WTC11 (cell line): ENCODE results near the gene RPTOR. TPM values are rescaled to one million over a fixed set of nuclear protein-coding genes. Genes with fewer than 3 reads are reported as not detected.
A peak's percentile ranks its signal among the peaks of the same experiment; 100 is the strongest.

ENCODE experiments used
- ATAC-seq: fragments of 200-7000 bp; cut with Tn5 transposase; 2 replicates; pipeline ENCODE4 v1.10.0; 2021; ENCODE audit warnings: mild to moderate bottlenecking, moderate library complexity
- CTCF ChIA-PET: fragments of 300-600 bp; sonication (Branson Sonifier 250); formaldehyde crosslinking; loops from one replicate; lab custom pipeline; 2021; ENCODE audit warnings: antibody characterized with exemption; lab: Charles Lee
- POLR2A ChIA-PET: fragments of 350-600 bp; sonication (Branson Sonifier 250); formaldehyde crosslinking; loops from one replicate; lab custom pipeline; 2021; ENCODE audit warnings: antibody characterized with exemption; lab: Charles Lee
- DNase-seq: peaks from one replicate; pipeline ENCODE4 v3.0.0; 2021; ENCODE audit warnings: low spot score
- H3K27ac Mint-ChIP-seq: 2 replicates; pipeline ENCODE4 v1.8.0; 2021; ENCODE audit warnings: mixed read lengths
- H3K27me3 Mint-ChIP-seq: 2 replicates; pipeline ENCODE4 v1.8.0; 2021; ENCODE audit warnings: low read depth, mild to moderate bottlenecking, moderate library complexity, mixed read lengths
- H3K36me3 Mint-ChIP-seq: 2 replicates; pipeline ENCODE4 v1.8.0; 2021; ENCODE audit warnings: mixed read lengths
- H3K4me1 Mint-ChIP-seq: 2 replicates; pipeline ENCODE4 v1.8.0; 2022; ENCODE audit warnings: mixed read lengths
- H3K4me3 Mint-ChIP-seq: 2 replicates; pipeline ENCODE4 v1.8.0; 2021; ENCODE audit warnings: mild to moderate bottlenecking, moderate library complexity, mixed read lengths
- H3K9me3 Mint-ChIP-seq: 2 replicates; pipeline ENCODE4 v1.8.0; 2021; ENCODE audit warnings: mixed read lengths
- AR ChIP-seq: fragments of 250-450 bp; sonication (Bioruptor Pico); IDR thresholded peaks from 2 replicates; pipeline ENCODE4 v1.9.0; 2021; ENCODE audit warnings: mild to moderate bottlenecking
- ATF1 ChIP-seq: sonication (generic); formaldehyde crosslinking; IDR thresholded peaks from 2 replicates; pipeline ENCODE4 v1.8.1; 2023; ENCODE audit warnings: mild to moderate bottlenecking, moderate library complexity, missing genetic modification reagents
- ATF2 ChIP-seq: sonication (generic); formaldehyde crosslinking; IDR thresholded peaks from 2 replicates; pipeline ENCODE4 v1.8.1; 2022; ENCODE audit warnings: low read depth, missing genetic modification reagents, borderline replicate concordance
- CDX4 ChIP-seq: fragments of 250-450 bp; sonication (Bioruptor Pico); IDR thresholded peaks from 2 replicates; pipeline ENCODE4 v1.9.0; 2021; ENCODE audit warnings: moderate library complexity, mild to moderate bottlenecking, inconsistent platforms, borderline replicate concordance
- CREB1 ChIP-seq: sonication (generic); formaldehyde crosslinking; IDR thresholded peaks from 2 replicates; pipeline ENCODE4 v1.8.0; 2023; ENCODE audit warnings: mild to moderate bottlenecking, missing genetic modification reagents
- E2F1 ChIP-seq: sonication (generic); formaldehyde crosslinking; IDR thresholded peaks from 2 replicates; pipeline ENCODE4 v1.8.0; 2022; ENCODE audit warnings: mild to moderate bottlenecking, missing genetic modification reagents
- E2F5 ChIP-seq: sonication (generic); formaldehyde crosslinking; IDR thresholded peaks from 2 replicates; pipeline ENCODE4 v1.8.1; 2022; ENCODE audit warnings: mild to moderate bottlenecking, moderate library complexity, missing genetic modification reagents
- EMX1 ChIP-seq: fragments of 250-450 bp; sonication (Bioruptor Pico); IDR thresholded peaks from 2 replicates; pipeline ENCODE4 v1.8.0; 2021; ENCODE audit warnings: mild to moderate bottlenecking
- HMGA2 ChIP-seq: fragments of 250-450 bp; sonication (Bioruptor Pico); IDR thresholded peaks from 2 replicates; pipeline ENCODE4 v1.4.0; 2021; ENCODE audit warnings: mild to moderate bottlenecking, moderate library complexity
- JAZF1 ChIP-seq: fragments of 250-450 bp; sonication (Bioruptor Pico); IDR thresholded peaks from 2 replicates; pipeline ENCODE4 v1.9.0; 2021; ENCODE audit warnings: moderate library complexity, mild to moderate bottlenecking, inconsistent platforms
- TEAD1 ChIP-seq: sonication (generic); formaldehyde crosslinking; IDR thresholded peaks from 2 replicates; pipeline ENCODE4 v1.8.0; 2022; ENCODE audit warnings: mild to moderate bottlenecking, missing genetic modification reagents
- USF1 ChIP-seq: sonication (generic); formaldehyde crosslinking; IDR thresholded peaks from 2 replicates; pipeline ENCODE4 v1.8.0; 2022; ENCODE audit warnings: mild to moderate bottlenecking, missing genetic modification reagents
- ZBTB21 ChIP-seq: sonication (generic); formaldehyde crosslinking; IDR thresholded peaks from 2 replicates; pipeline ENCODE4 v1.8.1; 2023; ENCODE audit warnings: mild to moderate bottlenecking, missing genetic modification reagents, borderline replicate concordance
- ZBTB43 ChIP-seq: sonication (generic); formaldehyde crosslinking; IDR thresholded peaks from 2 replicates; pipeline ENCODE4 v1.8.1; 2023; ENCODE audit warnings: mild to moderate bottlenecking, missing genetic modification reagents
- ZMAT4 ChIP-seq: fragments of 250-450 bp; sonication (Bioruptor Pico); IDR thresholded peaks from 2 replicates; pipeline ENCODE4 v1.9.0; 2021; ENCODE audit warnings: mild to moderate bottlenecking
- ZNF232 ChIP-seq: sonication (generic); formaldehyde crosslinking; IDR thresholded peaks from 2 replicates; pipeline ENCODE4 v1.8.0; 2022; ENCODE audit warnings: mild to moderate bottlenecking, missing genetic modification reagents
- ZNF423 ChIP-seq: fragments of 250-450 bp; sonication (Bioruptor Pico); IDR thresholded peaks from 2 replicates; pipeline ENCODE4 v2.1.2; 2022; ENCODE audit warnings: mild to moderate bottlenecking, moderate library complexity
- ZNF532 ChIP-seq: fragments of 250-450 bp; sonication (Bioruptor Pico); IDR thresholded peaks from 2 replicates; pipeline ENCODE4 v1.9.0; 2021; ENCODE audit warnings: mild to moderate bottlenecking, borderline replicate concordance
- total RNA-seq: library from RNA; stranded (reverse); gene quantifications from 3 replicates; pipeline ENCODE4 v1.2.3, GENCODE V29; 2021

The RPTOR gene
- total RNA-seq, 1 experiment from 2014 or later: 41.0 TPM

- TF ChIP-seq ATF1 (CRISPR knock-in tag) (no peak), E2F5 (no peak), TEAD1 (no peak), ZNF423 (CRISPR knock-in tag) (no peak), USF1 (CRISPR knock-in tag) (no peak)
These were observed 435.1 kb downstream of the RPTOR start (continued) for GRCh38 chr17:80979547-80980378.

GRCh38 chr17:80980397-80981061, 435.9 kb downstream of the RPTOR start:
- ATAC-seq: no peak
- POLR2A ChIA-PET: no interaction called here
- Mint-ChIP-seq H3K4me1 (peaks cover 3% of the 10 kb centered on the region), H3K4me3 (peak overlapping the region; percentile 68), H3K27me3 (no peaks in the 10 kb centered on the region; the same call in 1 of the 2 replicates), H3K36me3 (no peaks in the 10 kb centered on the region), H3K27ac (no peak overlapping the region), H3K9me3 (peaks cover 7% of the 10 kb centered on the region)
- no peak for DNase-seq
- TF ChIP-seq ZBTB43 (CRISPR knock-in tag): no peak
- TF ChIP-seq ZNF232: no peak
- TF ChIP-seq ZMAT4: no peak
- TF ChIP-seq JAZF1: no peak
- TF ChIP-seq AR (CRISPR knock-in tag): no peak
- TF ChIP-seq ATF2 (CRISPR knock-in tag): no peak
- no peak for TF ChIP-seq ZNF423 (CRISPR knock-in tag)
- TF ChIP-seq HMGA2 (CRISPR knock-in tag): no peak
- TF ChIP-seq CREB1: no peak
- no peak for TF ChIP-seq EMX1 (CRISPR knock-in tag)
- TF ChIP-seq CDX4: no peak
- TF ChIP-seq E2F5: no peak
- no peak for TF ChIP-seq ZBTB21
- TF ChIP-seq E2F1 (CRISPR knock-in tag): no peak
- TF ChIP-seq ZNF532 (CRISPR knock-in tag): no peak
- TF ChIP-seq, all 79 proteins: peak for 0
- CTCF ChIA-PET: interaction anchor here (1.0 to 1.9 kb wide), 7 partner anchors 10 to 554 kb away, joined by 3 to 8 read pairs (median 4); partner anchors contain the start of gene CHMP6
